OCI-LY7 (cell line): ENCODE measurements around the gene BMERB1.

ENCODE experiments used
- EZH2phosphoT487 ChIP-seq: fragments of 200-600 bp; sonication (generic); IDR thresholded peaks from 2 replicates; pipeline ENCODE4 v1.6.1; 2018; ENCODE audit warnings: low read depth, borderline replicate concordance, mild to moderate bottlenecking, mixed run types, antibody characterized with exemption, low read length, moderate library complexity, mixed read lengths
- TF ChIP-seq, protein P1 (sequence below): fragments of 200-600 bp; sonication (generic); conservative IDR thresholded peaks from 2 replicates; pipeline ENCODE4 v1.5.1; 2014; ENCODE audit warnings: mild to moderate bottlenecking, antibody characterized with exemption, low read length, moderate library complexity, mixed read lengths

DNA sequence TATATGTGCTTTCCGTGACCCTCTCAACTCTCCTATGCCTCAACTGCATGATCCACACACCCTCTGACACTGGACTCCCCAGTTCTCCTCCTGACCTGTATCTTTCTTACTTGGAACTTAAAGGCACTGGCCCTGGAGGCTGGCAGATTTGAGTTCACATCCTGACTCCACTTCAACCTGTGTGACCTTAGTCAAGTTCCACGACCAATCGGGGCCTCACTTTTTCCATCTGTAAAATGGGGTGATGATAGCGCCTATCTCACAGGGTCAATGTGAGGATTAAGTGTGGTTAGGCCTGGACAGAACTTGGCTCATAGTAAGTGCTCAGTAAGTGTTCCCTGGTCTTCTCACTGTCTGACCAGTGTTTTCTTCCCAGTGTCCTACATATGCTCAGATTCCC, 183.5 kb downstream of the BMERB1 start:
- TF ChIP-seq, protein P1, sequence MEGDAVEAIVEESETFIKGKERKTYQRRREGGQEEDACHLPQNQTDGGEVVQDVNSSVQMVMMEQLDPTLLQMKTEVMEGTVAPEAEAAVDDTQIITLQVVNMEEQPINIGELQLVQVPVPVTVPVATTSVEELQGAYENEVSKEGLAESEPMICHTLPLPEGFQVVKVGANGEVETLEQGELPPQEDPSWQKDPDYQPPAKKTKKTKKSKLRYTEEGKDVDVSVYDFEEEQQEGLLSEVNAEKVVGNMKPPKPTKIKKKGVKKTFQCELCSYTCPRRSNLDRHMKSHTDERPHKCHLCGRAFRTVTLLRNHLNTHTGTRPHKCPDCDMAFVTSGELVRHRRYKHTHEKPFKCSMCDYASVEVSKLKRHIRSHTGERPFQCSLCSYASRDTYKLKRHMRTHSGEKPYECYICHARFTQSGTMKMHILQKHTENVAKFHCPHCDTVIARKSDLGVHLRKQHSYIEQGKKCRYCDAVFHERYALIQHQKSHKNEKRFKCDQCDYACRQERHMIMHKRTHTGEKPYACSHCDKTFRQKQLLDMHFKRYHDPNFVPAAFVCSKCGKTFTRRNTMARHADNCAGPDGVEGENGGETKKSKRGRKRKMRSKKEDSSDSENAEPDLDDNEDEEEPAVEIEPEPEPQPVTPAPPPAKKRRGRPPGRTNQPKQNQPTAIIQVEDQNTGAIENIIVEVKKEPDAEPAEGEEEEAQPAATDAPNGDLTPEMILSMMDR: no peak
- TF ChIP-seq EZH2phosphoT487: no peak
